ENCODE results near the gene COL24A1.
"Not testable (repeated sequence)": the region's sequence is repeated elsewhere in the genome, so short reads cannot be mapped to it uniquely, and the experiment has no call there.

COL24A1 gene

DNA sequence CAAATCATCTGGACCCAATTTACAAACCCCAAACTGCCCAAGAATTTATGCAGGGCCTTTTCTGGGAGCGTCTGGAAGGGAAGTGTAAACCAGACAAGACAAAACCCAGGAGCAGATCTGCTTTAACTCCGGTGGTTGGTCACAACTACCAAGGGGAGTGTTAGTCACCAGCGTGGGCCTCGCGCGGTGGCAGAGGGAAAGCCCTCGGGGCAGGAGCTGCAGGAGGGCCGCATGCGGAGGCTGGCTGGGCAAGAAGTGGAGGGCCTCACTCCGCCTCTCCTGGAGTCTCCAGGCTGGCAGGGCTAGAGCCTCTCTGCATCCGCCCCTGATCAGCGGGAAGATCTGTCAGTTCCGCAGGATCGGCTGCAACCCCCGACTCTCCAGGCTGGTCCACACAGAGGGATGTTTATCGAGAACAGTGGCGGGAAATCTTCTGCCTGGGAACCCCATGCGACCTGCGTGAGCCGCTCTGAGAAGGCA is 2.0 kb downstream of the COL24A1 start:
- in situ Hi-C loops (cut with HindIII; ENCODE audit: low sequenced_read_pairs): no loop called here

DNA sequence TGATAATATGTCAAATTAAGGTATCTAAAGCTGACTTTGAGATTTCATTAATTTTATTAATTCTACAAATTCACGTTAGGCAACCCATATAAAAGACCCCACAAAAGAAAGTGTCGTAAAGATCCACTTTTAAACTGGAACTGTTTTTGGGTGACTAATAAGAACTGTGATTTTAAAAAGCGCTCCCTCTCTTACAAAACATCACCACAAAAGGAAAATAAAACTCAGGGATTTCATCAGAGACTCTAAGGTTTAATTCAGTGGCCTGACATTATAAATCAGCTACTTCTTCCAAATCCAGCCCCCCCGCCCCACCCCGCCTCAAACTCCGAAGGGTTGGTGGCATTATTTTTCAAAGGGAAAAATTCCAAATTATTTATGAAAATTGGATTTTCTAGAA is 2.7 kb downstream of the COL24A1 start:
- in situ Hi-C loops (cut with HindIII; ENCODE audit: low sequenced_read_pairs): no loop called here

DNA sequence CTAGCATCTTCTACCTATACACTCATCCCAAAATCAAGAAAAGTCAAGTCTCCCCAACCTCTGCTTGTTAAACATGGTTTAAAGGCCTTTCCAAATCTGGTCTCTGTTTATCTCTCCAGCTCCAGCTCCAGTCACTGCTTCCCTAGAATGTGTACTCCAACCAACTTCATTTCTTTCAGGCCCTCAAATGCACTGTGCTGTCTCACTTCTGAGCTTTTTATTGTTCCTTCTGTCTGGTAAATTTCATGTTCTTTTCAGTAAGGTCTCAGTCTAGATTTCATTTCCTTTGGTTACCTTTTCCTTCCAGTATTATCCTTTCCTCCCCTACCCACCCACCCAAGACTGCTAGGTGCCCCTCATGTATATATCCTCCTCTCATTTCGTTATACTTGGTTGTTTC is 3.7 kb downstream of the COL24A1 start:
- in situ Hi-C loops (cut with HindIII; ENCODE audit: low sequenced_read_pairs): no loop called here

DNA sequence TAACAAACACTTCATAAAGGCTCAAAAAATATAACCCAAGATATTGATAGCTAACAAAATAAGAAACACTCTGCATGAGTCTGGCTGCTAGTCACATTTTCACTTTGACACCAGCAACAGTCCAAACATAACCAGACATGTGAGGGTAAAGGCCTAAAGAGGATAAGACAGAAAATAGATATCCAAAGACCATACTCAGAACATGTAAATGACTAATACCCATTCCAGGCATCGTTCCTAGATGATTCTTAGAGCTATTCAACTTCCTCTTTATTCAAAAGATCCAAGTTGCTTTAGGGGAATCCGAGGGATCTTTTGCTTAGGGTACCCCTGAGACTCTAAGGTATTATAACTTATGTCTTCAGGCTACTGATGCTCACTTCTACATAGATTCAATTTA is 5.1 kb downstream of the COL24A1 start:
- in situ Hi-C loops (cut with HindIII; ENCODE audit: low sequenced_read_pairs): no loop called here

DNA sequence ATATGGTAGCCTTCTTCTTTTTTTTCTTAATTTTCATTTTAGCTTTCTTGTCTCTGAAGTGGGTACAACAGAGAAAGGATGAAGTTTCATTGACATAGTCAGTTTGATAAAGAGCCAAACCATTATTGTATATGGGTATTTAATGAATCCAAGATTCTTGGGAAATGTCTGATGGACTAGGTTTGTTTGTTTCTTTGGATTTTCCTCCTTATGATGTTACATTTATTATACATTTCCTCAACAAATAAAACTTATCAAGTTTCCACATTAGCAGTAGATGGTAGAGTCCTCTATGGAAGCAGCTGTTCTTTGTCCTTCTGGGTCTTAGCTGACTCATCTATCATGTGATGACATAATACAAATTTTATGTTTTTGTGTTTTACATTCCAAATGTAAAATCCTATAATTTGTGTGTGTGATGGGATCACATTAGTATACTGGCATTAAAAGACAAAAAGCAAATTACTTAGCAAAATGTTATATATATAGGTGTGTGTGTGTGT is 6.0 kb downstream of the COL24A1 start:
- in situ Hi-C loops (cut with HindIII; ENCODE audit: low sequenced_read_pairs): no loop called here

DNA sequence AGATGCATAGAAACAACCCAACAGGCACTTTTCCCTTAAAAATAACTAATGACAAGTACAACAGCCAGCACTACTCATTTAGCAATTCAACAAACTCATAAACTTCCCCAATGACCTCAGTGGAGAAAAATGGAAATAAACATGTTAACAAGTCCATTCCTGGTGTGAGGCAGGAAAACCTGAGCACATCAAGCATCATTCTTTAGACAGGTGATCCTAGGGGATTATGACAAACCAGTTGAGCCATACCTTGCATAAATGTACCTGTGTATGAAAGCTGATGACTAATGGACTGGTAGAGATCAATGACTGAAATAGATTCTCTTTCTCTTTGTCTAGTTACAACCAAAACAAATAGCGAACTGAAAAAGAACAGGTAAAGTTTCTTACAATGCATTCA is 7.0 kb downstream of the COL24A1 start:
- in situ Hi-C loops (cut with HindIII; ENCODE audit: low sequenced_read_pairs): no loop called here

DNA sequence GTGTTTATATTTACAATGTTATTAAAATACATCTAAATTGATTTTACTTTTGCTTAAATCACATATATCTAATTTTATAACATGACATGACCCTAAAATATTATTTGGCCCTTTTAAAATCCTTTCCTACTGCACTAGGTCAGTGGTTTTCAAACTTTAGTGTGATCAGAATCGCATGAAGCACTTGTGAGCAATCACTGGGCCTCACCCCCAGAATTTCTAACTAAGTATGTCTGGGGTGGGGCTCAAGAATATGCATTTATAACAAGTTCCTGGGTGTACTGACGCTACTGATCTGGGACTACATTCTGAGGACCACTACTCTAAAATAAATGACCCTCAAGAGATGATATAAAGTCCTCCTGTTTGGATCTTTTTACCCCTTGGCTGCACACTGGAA is 8.8 kb downstream of the COL24A1 start:
- in situ Hi-C loops (cut with HindIII; ENCODE audit: low sequenced_read_pairs): no loop called here

DNA sequence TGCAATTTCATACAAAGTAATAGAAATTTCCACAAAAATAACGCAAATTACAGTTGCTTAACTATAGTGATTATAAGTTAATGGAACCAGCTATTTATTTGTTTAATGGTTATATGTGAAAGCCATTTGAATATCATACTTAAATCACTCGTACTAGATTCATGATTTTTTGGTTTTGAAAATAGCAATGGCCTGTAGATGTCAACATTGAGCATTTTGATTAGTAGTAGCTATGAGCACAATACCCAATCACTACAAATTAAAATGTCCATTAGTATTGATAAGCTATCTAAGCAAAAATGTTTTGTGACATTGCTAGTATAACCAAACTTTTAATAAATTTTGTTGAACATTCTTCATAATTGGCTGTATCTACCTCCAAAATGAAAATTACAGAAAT is 10.0 kb downstream of the COL24A1 start:
- in situ Hi-C loops (cut with HindIII; ENCODE audit: low sequenced_read_pairs): no loop called here

DNA sequence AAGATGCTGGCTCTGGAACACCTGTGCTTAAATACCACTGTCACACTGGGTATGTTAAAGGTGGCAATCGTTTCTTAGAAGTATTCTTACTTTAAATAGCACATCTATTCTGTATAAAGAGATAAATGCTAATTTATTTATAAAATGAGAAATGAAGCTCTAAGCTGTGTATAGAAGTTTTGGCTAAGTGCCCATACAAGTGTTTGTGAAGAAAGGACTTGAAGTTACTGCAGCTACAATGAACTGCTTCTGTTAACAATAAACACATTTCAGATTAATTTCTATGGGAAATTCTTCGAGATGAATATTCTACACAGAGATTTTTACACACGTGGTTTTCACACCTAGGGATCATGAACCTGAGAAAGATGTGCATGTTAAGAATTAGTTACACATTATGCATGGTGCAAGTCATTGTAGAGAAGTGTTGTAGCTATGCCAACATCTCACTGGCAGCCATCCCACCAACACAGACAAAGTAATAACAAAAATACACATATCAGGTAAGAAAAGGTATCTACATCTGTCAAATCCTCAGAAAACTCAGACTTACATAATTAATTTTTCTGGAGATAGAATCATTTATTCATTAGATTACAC is 16.2 kb downstream of the COL24A1 start:
- in situ Hi-C loops (cut with HindIII; ENCODE audit: low sequenced_read_pairs): no loop called here

DNA sequence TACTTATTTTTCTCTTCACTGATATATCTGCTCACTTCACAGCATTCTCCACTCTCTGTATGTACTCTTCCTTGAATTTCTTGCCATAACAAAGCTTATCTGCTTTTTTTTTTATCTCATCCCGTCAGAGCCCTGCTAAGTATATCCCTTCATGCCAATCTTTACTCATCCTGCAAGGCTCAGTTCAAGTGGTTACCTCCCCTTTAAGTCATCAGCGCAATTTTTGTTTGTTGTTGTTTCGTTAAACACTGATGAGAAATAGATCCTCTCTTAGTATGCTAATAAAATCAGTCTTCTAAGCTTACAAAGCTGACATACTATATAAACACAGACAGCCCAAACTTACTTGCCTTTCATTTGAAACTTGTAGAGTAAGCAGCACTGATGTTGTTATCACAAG is 17.8 kb downstream of the COL24A1 start:
- in situ Hi-C loops (cut with HindIII; ENCODE audit: low sequenced_read_pairs): no loop called here

DNA sequence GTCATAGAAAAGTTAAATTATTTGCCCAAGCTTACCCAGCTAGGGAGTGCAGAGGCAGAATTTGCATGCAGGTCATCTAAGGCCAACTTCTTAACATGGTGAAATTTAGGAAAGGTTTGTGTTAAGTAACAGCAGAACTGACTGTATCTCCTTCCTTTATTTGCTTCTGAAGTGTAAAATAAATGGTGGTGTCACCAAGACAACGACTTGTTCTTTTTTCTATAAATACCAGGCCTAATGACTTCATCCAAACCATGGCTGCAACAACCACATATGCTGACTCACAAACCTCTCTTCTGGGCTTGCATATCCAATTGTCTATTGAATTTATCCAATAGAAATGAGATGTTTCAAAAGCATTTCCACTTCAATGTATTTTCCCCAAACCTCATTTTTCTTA is 19.1 kb downstream of the COL24A1 start:
- in situ Hi-C loops (cut with HindIII; ENCODE audit: low sequenced_read_pairs): no loop called here

DNA sequence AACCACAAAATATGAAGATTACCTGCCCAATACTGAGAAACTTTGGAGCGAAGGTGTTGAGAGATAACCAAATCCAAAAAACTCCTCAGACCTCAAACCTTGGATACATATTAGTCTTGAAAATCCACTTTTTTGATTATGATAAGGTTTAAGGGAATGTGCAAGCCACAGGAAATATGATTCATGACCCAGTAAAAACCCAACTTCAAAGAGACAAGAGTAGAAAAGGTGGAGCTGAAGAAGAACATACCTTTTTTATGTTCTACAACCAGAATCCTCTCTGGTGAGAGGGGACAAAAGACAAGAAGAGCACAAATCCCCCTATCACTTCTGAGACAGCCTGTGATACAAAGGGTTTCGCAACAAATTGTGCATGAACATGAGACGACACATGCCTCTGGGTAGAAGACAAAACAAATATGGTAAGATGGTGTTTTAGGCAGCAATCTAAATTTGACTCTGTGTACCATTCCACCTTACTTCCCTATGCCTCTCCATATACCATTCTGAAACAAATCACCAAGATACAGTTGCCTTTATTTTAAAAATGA is 37.3 kb downstream of the COL24A1 start:
- in situ Hi-C loops (cut with HindIII; ENCODE audit: low sequenced_read_pairs): no loop called here

DNA sequence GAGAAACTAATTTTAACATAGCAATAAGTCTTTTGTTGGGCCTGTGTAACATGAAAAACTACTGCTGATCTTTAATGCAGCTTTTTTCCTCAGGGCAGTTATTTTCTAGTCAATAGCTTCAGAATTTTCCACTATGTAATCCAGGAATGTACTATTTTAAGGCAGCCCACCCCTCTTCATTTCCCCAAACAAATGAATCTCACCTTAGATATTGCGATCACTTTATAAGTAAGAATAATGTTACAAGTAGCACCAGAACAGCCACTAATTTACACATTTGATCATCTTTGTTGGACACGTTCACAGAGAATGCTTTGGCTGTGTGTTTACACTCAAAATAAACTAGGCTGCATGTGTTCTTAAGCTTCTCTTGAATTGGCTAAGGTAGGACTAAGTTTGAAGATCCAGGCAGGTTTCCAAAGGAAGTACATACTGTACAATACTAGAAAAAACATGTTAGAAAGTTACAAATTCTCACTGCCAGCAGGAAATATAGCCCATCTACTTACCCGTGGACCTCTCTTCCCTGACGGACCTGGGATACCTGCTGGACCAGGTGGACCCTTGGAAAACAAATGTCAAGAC is 41.7 kb downstream of the COL24A1 start:
- in situ Hi-C loops (cut with HindIII; ENCODE audit: low sequenced_read_pairs): no loop called here

DNA sequence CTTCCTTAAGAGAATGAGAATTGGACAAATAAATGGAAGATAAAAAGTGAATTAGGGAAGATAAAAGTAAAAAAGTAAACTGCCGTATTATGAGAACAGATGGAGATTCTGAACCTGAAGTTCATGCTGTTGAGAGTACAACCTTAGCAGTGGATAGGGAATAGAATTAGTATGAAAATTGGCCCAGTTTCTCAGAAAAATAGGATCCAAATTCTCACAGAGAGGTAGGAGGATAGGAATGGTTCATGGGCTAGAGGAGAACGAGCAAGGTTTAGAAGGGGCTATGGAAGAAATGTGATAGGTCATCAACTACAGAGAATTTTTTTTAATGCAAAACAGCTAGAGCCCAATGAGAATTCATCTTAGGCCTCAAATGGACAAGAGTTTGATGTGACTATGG is 42.3 kb downstream of the COL24A1 start:
- in situ Hi-C loops (cut with HindIII; ENCODE audit: low sequenced_read_pairs): no loop called here

DNA sequence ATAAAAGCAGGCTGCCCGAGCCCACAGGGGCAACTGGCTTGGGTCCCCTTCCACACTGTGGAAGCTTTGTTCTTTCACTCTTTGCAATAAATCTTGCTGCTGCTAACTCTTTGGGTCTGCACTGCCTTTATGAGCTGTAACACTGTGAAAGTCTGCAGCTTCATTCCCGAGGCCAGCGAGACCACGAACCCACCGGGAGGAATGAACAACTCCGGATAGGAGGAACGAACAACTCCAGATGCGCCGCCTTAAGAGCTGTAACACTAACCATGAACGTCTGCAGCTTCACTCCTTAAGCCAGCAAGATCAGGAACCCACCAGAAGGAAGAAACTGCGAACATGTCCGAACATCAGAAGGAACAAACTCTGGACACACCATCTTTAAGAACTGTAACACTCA is 45.0 kb downstream of the COL24A1 start:
- in situ Hi-C loops (cut with HindIII; ENCODE audit: low sequenced_read_pairs): not testable (repeated sequence)

DNA sequence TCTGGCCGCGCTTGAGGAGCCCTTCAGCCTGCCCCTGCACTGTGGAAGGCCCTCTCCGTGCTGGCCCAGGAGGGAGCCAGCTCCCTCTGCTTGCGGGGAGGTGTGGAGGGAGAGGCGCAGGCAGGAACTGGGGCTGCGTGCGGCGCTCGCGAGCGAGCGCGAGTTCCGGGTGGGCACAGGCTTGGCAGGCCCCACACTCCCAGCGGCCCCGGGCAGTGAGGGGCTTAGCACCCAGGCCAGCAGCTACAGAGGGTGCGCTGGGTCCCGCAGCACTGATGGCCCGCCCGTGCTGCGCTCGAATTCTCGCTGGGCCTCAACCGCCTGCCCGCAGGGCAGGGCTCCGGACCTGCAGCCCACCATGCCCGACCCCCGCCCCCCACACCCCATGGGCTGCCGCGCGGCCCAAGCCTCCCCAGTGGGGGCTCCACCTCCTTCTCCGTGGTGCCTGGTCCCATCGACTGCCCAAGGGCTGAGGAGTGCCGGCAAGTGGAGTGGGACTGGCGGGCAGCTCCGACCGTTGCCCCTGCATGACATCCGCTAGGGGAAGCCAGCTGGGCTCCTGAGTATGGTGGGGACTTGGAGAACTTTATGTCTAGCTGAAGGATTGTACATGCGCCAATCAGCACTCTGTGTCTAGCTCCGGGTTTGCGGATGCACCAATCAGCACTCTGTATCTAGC is 46.0 kb downstream of the COL24A1 start:
- in situ Hi-C loops (cut with HindIII; ENCODE audit: low sequenced_read_pairs): no loop called here

DNA sequence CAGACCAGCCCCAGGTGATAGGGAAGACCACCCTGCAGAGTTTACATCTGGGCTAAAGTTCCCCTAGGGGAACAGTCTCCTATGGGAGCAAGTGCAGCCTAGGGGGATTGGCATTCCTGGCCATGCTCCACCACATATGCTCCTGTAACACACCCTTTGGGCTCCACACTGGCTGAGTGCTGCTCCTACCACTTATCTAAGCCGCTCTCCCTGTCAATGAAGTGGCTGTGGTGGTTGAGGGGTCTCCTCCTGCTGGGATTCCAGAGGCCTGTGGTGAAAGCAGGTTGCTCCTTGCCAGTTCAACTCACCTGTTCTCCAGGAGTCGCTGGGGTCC is 51.1 kb downstream of the COL24A1 start:
- in situ Hi-C loops (cut with HindIII; ENCODE audit: low sequenced_read_pairs): no loop called here

DNA sequence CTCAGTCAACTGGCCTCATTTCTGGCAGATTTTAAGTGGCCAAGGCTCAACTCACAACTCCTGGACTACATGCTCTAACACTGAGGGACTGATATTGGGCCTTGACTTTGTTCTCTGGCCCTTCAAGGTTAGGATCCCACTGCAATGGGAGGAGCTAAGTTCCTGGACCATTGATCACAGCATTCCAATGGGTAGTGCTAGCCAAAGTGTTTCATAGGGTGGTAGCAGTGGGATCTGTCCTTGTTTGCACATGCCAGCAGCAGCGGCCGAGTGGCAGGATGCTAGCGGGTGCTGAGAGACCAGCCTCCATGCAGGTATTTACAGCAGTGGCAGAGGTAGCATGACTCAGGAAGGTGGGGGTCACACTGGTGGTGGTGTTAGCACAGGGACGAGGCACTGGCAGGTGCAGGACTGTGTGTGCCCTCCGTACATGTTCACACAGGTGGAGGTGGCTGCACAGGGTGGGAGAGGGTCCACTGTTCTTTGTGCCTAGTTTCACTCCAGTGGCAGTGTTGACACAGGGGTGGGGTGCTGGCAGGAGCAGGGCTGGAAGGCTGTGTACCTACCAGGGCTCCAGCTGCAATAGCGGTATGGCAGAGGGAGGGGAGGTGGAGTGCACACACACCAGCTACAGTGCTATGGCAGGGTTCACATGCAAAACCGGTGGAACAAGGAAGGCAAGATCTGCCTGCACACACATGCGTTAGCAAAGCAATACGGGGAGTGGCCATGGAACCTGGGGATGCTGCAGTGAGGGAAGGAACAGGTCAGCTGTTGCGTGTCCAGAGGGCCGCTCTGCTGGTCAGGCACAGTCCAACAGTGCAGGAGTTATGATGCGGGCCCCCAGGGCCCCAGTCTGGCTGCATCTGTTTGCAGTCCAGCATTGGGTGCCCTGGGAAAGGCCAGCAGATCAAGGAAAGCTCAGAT is 51.7 kb downstream of the COL24A1 start:
- in situ Hi-C loops (cut with HindIII; ENCODE audit: low sequenced_read_pairs): no loop called here

DNA sequence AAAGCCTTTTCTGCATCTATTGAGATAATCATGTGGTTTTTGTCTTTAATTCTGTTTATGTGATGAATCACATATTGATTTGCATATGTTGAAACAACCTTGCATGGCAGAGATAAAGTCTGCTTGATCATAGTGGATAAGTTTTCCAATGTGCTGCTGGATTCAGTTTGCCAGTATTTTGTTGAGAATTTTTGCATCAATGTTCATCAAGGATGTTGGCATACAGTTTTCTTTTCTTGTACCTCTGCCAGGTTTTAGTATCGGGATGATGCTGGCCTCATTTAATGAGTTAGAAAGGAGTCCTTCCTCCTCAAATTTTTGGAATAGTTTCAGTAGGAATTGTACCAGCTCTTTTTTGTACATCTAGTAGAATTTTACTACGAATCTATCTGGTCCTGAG is 55.0 kb downstream of the COL24A1 start:
- in situ Hi-C loops (cut with HindIII; ENCODE audit: low sequenced_read_pairs): no loop called here

DNA sequence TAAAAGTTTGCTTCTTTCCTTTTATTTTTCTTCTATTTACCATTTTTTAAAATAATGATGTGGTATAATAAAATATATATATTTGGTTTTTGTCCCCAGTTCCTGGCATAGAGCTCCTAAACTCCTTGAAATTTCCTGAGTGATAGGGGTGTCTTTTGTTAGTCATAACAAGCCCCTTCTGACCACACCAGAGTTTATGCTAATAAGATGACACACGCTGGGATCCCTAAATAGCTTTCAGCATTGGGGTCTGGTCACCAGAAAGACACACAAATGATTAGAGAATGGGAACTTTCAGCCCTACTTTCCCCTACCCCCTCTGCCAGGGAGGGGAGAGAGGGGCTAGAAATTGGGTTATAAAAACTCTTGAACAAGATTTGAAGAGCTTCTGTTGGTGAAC is 56.2 kb downstream of the COL24A1 start:
- in situ Hi-C loops (cut with HindIII; ENCODE audit: low sequenced_read_pairs): no loop called here

DNA sequence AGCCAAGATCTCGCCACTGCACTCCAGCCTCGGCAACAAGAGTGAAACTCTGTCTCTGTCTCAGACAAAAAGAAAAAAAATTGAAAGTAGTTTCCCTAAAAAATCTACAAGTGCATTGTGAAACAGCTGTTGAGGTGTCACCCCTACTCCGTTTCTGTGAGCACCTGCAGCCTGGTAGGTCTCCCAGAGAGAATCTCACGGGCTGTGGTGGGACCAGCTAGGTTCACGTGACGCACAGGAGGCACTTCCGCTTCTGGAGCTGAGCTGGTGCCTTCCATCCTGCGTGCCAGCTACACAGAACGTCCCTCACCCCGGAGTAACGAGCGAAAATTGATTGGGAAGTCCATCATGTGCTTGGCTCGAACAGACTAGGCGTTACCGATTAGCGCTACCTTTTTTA is 66.8 kb downstream of the COL24A1 start:
- in situ Hi-C loops (cut with HindIII; ENCODE audit: low sequenced_read_pairs): no loop called here
